ENCODE results near the gene PDE8A.

Gene PDE8A

DNA sequence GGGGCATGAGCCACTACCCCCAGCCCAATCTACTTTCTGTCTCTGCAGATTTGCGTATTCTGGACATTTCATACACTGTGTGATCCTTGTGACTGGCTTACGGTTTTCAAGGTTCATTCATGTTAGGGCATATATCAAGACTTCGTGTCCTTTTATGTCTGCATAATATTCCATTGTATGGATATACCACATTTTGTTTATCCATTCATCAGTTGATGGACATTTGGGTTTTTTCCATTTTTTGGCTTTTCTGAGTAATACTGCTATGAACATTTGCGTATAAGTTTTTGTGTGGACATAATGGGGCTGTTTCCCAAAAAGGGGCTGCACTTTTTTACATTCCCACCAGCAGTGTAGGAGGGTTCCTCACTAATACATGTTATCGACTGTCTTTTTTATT, 106.6 kb downstream of the PDE8A start:
- no peak for DNase-seq (ENCODE audit: low spot score)

DNA sequence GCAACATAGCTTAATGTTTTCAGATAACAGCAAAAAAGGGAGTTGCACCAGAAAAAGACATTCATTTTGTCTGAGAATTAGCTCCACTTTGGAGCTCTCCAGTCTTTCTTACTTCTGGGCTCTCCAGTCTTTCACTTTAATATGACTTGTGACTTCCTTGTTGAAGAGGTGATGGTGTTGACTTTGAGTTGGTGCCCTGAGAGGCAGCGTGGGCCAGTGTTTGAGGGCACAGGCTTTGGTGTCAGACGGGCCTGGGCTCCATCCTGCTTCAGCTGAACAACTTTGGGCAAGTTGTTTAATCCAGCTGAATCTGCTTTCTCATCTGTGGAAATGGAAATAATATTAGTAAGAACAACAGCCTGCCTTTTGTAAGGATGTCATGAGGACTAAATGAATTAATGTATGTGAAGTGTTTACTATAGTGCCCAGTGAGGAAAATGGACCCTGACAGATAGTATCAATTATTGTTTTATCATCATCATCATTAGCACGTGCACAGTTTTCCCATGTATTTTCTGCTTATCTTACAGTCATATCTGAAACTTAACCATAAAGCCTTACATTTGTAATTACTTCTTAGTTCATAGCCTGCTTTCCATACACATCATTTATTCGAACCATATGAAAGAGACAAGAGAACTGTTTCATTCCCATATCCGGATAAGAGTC, 108.4 kb downstream of the PDE8A start:
- no peak for DNase-seq (ENCODE audit: low spot score)

DNA sequence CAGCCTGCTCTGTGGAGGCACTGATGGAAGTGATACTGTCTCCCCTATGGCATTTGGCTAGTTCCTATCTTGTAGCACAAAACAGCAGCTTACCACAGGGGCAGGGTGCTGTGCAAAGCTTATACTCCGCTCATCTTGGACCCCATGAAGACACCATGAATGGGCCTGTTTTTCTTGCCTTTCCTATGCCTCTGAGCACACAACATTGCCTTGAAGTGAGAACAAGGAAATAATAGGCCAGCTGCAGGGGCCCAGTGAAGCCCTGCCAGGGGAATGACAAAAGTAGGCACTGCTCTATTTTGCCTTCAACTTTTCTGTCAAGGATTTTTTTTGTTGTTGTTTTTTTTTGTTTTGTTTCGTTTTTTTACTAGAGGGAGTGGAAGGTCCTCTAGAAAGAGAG, 110.3 kb downstream of the PDE8A start:
- peak; percentile 83 for DNase-seq (ENCODE audit: low spot score)

DNA sequence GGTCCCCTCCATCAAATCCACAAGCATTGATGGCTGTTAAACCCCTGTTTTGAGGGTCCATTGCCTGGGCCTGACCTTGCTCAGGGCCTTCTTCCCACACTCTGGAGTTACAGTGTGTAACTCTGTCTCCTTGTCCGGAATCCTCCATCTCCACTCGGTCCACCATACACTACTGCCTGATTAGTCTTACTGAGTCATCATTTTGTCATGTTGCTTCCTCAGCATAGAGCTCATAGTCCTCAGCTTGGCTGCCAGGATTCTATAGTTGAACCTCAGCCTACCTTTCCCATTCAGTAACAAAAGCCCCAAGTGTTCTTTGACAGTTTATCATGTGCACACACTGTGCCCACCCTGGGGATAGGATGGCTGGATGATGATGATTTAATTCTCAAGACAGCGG, 113.0 kb downstream of the PDE8A start:
- DNase-seq (ENCODE audit: low spot score): no peak

GRCh38 chr15:85095566-85095965, 113.9 kb downstream of the PDE8A start:
- no peak for DNase-seq (ENCODE audit: low spot score)

DNA sequence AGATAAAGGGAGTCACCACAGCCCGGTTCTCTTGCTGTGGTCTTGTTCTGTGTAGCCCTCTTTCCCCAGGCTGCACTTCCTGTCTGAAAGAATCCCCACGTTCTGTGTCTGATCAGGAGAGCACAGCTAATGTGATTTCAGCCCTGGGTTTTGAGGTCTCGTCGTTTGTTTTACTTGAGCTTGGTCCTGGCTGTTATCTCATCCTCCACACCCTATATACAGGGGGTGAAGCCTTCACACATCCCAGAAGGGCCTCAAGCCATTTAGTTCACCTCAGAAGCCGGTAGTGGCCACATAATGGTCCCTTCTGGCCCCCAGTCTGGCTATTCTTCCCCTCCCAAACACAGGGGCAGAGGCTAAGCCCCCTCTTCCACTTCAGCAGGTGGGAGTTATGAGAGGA, 115.6 kb downstream of the PDE8A start:
- no peak for DNase-seq (ENCODE audit: low spot score)

GRCh38 chr15:85097725-85098124, 116.1 kb downstream of the PDE8A start:
- no peak for DNase-seq (ENCODE audit: low spot score)

DNA sequence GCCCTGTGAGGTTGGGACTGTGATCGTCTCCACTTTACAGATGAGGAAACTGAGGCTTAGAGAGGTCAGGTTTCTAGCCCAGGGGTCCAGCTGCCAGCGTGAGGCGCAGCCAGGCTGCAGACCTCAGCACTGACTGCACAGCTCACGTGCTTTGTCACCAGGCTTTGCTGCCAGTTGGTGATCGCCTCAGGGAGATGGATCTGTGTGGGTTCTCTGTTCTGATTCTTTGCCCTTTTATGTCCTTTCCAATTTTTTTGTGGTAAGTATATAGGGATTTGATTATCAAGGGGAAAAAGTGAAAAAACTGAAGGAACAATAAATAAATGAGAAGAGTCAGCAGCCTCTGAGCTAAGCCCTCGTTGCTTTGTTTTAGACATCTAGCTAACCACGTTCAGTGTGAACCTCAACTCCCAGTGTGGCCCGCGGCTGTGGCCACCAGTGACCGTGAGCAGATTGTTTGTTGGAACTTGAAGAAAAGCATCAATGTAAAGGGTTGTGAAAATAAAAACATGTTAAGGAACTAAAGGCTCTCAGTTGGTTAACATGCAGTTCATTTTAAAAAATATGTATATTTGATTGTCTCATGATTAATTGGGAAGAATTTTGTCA, 117.6 kb downstream of the PDE8A start:
- DNase-seq (ENCODE audit: low spot score): peak; percentile 89

GRCh38 chr15:85100186-85100937, 118.7 kb downstream of the PDE8A start:
- DNase-seq (ENCODE audit: low spot score): no peak

DNA sequence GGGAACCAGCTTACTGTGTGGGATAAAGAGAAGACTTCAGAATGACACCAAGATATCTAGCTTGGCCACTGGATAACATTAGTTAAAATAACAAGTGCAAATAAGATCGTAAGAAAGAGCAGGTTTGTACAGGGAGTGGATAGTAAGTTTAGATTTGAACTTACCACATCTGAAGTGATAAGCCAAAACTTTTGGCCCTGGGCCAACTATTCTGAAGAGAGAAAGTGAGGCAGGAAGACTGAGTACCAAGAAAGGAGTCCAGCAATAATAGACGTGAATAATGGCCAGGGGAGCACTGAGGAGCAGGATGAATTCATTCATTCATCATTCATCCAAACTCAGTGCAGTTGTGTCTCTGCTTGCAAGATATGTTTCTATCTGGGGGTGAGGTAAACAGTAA, 122.9 kb downstream of the PDE8A start:
- no peak for DNase-seq (ENCODE audit: low spot score)

GRCh38 chr15:85108136-85108535, 126.5 kb downstream of the PDE8A start:
- DNase-seq (ENCODE audit: low spot score): no peak

GRCh38 chr15:85109333-85109732, 127.7 kb downstream of the PDE8A start:
- DNase-seq (ENCODE audit: low spot score): no peak

- peak; percentile 100 for DNase-seq (ENCODE audit: low spot score)
Observed at GRCh38 chr15:85112997-85113396, 131.3 kb downstream of the PDE8A start.

- no peak for DNase-seq (ENCODE audit: low spot score)
Observed at GRCh38 chr15:85114886-85115285, 133.2 kb downstream of the PDE8A start.

DNA sequence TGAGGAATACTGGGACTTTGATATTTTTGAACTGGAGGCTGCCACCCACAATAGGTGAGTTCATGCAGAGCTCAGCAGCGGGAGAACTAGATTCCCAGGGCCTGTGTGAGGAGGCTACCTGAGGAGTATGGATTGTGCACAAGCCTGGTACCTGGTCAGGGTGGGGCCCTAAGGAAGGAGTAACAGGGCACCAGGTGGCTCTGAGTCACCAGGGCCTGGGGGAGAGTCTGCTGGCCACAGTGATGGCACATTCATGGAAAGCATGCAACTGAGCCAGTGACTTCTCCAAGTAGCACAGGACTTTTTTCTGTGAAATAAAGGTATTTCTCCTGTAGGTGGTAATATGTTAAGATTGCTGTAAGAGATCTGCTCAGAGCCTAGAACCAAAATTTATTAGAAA, 134.4 kb downstream of the PDE8A start:
- no peak for DNase-seq (ENCODE audit: low spot score)

DNA sequence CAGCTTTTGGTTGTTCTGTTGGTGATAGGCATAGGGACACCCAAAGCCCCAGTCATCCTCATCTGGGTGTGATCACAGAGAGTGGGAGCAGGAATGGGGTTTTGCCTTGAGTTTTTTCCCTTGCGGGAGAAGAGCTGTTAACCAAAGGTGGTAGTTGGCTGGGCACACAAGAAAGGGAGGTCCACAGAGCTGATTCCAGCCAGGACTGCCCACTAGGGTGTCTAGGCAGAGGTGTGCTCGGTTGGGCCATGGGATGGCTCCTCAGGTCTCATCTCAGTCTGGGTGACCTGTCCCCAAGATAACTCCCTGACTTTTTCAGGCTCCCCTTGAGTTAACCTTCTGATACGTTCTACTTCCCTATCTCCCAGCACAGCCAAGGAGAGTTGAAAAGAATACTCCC, 134.8 kb downstream of the PDE8A start:
- no peak for DNase-seq (ENCODE audit: low spot score)

GRCh38 chr15:85116925-85117646, 135.4 kb downstream of the PDE8A start:
- DNase-seq (ENCODE audit: low spot score): no peak

GRCh38 chr15:85118173-85118572, 136.5 kb downstream of the PDE8A start:
- DNase-seq (ENCODE audit: low spot score): no peak

DNA sequence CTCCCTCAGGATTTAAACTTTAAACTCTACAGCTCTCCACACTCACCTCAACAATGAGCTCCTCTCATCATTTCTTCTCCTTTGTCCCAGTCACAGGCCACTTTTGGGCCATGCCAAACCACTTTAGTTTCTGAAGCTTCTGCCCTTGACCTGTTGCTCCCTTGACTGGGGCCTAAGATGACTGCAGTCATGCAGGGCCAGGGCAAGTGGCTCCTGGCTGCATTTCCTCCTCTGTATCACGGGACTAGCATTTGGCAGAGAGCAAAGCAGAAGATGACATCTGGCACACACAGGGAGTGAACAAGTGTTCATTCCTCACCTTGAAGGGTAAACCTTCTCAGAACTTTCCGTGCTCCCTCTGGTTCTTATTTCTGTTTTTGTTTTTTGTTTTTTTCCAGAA, 136.9 kb downstream of the PDE8A start:
- DNase-seq (ENCODE audit: low spot score): no peak

DNA sequence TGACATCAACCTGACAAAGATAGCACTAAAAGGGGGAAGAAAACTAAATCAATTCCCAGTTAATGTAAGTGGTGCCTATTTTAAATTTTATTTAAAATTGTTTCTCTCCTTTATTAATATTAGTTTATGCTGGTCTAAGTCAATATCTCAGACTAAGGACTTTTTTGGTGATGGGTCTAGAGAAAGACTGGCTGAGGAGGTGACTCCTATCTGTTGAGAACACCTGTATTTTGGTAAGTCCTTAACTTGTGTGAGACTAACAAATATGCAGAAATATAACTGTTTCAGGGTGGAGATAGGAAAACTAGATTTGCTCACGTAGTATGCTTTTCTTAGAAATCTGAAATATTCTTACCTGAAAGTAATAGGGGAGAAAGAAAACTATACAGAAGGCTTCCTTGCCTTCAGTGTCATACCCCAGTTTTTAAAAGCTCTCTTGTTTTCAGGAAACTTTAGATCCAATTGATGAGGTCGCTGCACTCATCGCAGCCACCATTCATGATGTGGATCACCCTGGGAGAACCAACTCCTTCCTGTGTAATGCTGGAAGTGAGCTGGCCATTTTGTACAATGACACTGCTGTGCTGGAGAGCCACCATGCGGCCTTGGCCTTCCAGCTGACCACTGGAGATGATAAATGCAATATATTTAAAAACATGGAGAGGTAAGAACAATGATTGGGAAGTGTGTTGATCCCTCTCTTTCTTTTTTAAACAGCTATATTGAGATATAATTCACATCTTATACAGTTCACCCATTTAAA, 138.9 kb downstream of the PDE8A start:
- peak; percentile 86 for DNase-seq (ENCODE audit: low spot score)

GRCh38 chr15:85124173-85124572, 142.5 kb downstream of the PDE8A start:
- DNase-seq (ENCODE audit: low spot score): no peak
